Activated CD8-positive, alpha-beta memory T cell treated with anti-CD3 and anti-CD28 coated beads for 36 hours (primary cell): Measurements from ENCODE around the gene MYO5A. TPM values are rescaled to one million over a fixed set of nuclear protein-coding genes. Genes with fewer than 3 reads are reported as not detected.

Source experiments
- CTCF ChIA-PET: fragments of 350-600 bp; sonication (Branson Sonifier 250); formaldehyde crosslinking; loops from one replicate; lab custom pipeline; 2021; ENCODE audit warnings: antibody characterized with exemption; lab: Charles Lee
- POLR2A ChIA-PET: fragments of 350-600 bp; sonication (Branson Sonifier 250); formaldehyde crosslinking; loops from one replicate; lab custom pipeline; 2021; ENCODE audit warnings: antibody characterized with exemption; lab: Charles Lee
- total RNA-seq, 2 experiments: library from RNA; stranded (reverse); gene quantifications; one replicate each; pipeline ENCODE4 v1.2.3, GENCODE V29; 2021

MYO5A gene
- total RNA-seq, 2 experiments from 2014 or later, result 28.6 to 30.3 TPM

- POLR2A ChIA-PET, result no interaction called here
- CTCF ChIA-PET, result interaction anchor here (0.7 to 1.8 kb wide), 6 partner anchors 70 to 402 kb away, joined by 3 to 5 read pairs (median 3); partner anchors contain the start of genes ARPP19 and MYO5A
These were observed 197.0 kb downstream of the MYO5A start for GRCh38 chr15:52331490-52332240.

GRCh38 chr15:52329987-52330386, 198.7 kb downstream of the MYO5A start:
- POLR2A ChIA-PET, result interaction anchor here (0.7 kb wide), 1 partner anchor 70 kb away, joined by 4 read pairs; no protein-coding TSS in a partner anchor
- CTCF ChIA-PET, result no interaction called here

DNA sequence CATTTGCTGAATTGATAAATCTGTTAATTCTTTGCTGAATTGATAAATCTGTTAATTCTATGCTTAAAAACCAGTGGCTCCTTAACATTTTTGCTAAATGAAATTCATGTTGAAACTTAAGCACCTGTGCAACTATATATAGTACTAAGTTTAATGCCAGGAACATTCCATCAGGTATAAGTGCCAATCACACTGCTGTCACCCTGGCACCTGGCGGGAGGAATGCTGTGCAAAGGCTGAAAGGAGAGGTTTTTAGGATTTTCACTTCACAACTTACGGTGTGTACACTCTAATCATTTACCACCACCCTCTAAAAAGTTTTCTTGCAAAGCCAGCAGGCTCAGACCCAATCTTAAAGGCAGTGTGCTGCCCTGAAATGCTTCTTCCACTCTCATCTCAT, 199.5 kb downstream of the MYO5A start:
- ChIA-PET CTCF (interaction anchor here (0.8 kb wide), 1 partner anchor 67 kb away, joined by 3 read pairs; no protein-coding TSS in a partner anchor), POLR2A (no interaction called here)

DNA sequence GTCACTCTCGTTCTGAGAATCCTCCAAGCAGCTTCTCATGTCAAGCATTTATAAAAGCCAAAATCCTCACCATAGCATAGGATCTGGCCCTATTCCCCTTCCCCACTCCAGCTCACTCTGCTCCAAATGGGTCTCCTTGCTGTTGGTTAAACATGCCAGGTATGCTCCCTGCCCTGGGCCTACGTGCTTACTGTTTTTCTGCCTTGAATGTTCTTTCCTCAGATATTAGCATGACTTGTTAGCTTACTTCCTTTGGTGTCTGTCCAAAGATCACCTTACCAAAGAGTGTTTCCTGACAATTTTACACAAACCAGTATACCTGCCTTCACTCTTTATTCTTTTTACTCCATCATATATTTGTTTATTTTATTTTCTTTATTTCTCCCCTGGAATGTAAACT, 200.0 kb downstream of the MYO5A start:
- ChIA-PET POLR2A (no interaction called here), CTCF (interaction anchor here (0.6 to 0.8 kb wide), 2 partner anchors 67 to 135 kb away, joined by 3 read pairs; no protein-coding TSS in a partner anchor)

GRCh38 chr15:52326756-52327155, 201.9 kb downstream of the MYO5A start:
- POLR2A ChIA-PET, result no interaction called here
- CTCF ChIA-PET, result no interaction called here

DNA sequence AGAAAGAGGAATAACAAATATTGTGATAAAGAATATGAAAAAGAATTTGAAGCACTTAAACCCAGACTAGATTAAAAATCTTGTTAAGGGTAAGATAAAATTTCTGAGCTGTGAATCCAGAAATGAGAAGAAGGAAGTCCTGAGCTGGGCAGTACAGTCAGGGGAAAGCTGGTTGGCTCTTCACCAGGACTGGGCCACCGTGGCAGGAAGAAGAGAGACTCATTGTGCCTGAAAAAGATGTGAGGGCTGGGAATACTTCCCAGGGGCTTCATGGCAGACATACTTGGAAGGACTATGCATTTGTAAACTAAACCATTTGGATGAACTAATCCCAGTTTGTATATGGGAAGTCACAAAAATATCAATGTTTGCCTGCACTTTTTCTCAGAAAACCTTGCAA, 204.6 kb downstream of the MYO5A start:
- CTCF ChIA-PET, result interaction anchor here (1.0 kb wide), 1 partner anchor 67 kb away, joined by 4 read pairs; no protein-coding TSS in a partner anchor
- POLR2A ChIA-PET, result interaction anchor here (0.7 kb wide), 1 partner anchor 8 kb away, joined by 5 read pairs; no protein-coding TSS in a partner anchor

- CTCF ChIA-PET, result no interaction called here
- POLR2A ChIA-PET, result no interaction called here
These were observed 209.8 kb downstream of the MYO5A start for GRCh38 chr15:52318729-52319500.

GRCh38 chr15:52317688-52318087, 211.0 kb downstream of the MYO5A start:
- CTCF ChIA-PET, result interaction anchor here (0.7 kb wide), 1 partner anchor 67 kb away, joined by 4 read pairs; no protein-coding TSS in a partner anchor
- POLR2A ChIA-PET, result no interaction called here

- POLR2A ChIA-PET, result no interaction called here
These were observed 211.7 kb downstream of the MYO5A start for GRCh38 chr15:52317022-52317421.

GRCh38 chr15:52309154-52309548, 219.5 kb downstream of the MYO5A start:
- ChIA-PET POLR2A (no interaction called here), CTCF (no interaction called here)

More at GRCh38 chr15:52317022-52317421, 211.7 kb downstream of the MYO5A start:
- CTCF ChIA-PET, result interaction anchor here (0.6 to 0.9 kb wide), 2 partner anchors 59 to 60 kb away, joined by 3 read pairs; no protein-coding TSS in a partner anchor

DNA sequence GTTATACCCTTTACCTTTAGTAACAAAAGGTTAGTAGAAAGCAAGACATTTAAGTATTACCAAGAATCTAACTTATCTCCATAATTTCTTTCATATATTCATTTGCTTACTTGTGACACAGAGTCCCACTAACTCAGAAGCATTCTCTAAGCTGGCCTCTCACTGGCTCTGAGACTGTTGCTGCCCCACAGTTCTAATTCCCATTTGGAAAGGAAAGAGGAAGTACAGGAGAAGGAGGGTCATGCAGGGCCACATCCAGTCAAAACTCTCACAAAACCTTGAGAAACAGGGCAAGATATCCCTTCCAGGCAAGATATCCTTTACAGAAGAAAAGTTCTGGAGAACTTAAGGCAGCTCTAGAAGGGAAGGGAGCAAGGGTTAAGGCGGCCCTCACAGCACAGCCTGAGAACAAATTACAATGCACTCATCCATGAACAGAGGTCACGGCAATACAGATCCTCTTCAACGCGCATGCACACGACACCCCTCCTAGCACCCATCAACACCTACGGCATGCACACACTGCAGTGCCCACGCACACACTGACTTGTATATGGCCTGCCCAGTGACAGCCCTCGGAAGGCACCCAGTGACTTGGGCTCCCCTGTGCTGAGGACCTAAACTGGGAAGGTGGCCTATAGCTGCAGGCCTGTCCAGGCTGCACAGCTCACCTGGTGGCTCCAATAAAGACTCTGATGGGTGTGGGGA, 220.1 kb downstream of the MYO5A start:
- CTCF ChIA-PET, result no interaction called here
- POLR2A ChIA-PET, result no interaction called here

DNA sequence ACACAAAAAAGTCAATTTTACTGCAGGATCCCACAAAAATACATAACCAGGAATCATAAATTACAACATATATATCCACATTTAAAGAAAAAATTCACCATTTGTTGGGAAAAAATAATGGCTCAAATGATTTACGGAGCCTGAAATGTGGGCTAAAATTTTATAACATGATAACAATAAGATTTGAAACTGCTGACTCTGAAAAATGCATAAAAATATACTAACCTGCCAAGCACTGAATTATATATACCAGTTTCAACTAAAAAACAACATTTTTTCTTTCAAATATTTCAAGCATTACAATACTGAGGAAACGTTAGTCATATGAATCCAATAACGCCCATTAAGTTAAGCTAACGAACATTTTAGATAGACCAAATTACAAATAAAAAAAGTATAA, 220.8 kb downstream of the MYO5A start:
- ChIA-PET POLR2A (no interaction called here), CTCF (no interaction called here)

DNA sequence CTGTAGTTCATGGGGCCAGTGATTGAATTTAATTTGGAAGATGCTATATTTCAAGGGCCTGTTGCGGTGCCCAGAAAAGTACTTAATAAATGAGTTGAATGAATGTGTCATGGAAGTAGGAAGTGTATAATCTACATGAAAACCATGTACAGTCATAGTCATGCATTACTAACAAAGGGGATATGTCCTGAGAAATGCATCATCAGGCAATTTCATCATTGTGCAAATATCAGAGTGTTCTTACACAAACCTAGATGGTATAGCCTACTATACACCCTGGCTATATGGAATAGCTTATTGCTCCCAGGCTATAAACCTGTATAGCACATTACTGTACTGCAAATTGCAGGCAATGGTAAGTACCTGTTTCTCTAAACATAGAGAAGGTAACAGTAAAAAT, 222.4 kb downstream of the MYO5A start:
- POLR2A ChIA-PET, result no interaction called here

GRCh38 chr15:52303093-52303772, 225.4 kb downstream of the MYO5A start:
- ChIA-PET CTCF (interaction anchor here (0.8 to 1.0 kb wide), 2 partner anchors 46 to 58 kb away, joined by 3 to 5 read pairs; no protein-coding TSS in a partner anchor), POLR2A (no interaction called here)

More for the DNA sequence above, 222.4 kb downstream of the MYO5A start:
- CTCF ChIA-PET, result no interaction called here

DNA sequence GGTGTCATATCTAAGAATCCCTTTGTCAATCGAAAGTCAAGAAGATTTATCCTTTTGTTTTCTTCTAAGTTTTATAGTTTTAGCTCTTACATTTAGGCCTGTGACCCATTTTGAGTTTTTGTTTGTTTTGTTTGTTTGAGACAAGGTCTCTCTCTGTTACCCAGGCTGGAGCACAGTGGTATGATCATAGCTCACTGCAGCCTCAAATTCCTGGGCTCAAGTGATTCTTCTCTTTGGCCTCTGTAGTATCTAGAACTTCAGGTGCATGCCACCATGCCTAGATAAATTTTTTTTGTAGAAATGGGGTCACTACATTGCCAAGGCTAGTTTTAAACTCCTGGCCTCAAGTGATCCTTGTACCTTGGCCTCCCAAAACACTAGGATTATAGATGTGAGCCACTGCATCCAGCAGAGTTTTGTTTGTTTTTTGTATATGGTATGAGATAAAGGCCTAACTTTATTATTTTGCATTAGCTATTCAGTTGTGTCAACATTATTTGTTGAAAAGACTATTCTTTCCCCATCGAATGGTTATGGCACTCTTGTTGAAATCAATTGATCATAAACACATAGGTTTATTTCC, 227.3 kb downstream of the MYO5A start:
- ChIA-PET POLR2A (no interaction called here), CTCF (interaction anchor here (0.9 kb wide), 1 partner anchor 45 kb away, joined by 3 read pairs; no protein-coding TSS in a partner anchor)

GRCh38 chr15:52295421-52296001, 233.2 kb downstream of the MYO5A start, which contains the start of gene MYO5C:
TSS of gene MYO5C (minus strand) at chr15:52295804. CDS start at chr15:52295636, 168 bp downstream.
- CTCF ChIA-PET, result no interaction called here
- POLR2A ChIA-PET, result no interaction called here

DNA sequence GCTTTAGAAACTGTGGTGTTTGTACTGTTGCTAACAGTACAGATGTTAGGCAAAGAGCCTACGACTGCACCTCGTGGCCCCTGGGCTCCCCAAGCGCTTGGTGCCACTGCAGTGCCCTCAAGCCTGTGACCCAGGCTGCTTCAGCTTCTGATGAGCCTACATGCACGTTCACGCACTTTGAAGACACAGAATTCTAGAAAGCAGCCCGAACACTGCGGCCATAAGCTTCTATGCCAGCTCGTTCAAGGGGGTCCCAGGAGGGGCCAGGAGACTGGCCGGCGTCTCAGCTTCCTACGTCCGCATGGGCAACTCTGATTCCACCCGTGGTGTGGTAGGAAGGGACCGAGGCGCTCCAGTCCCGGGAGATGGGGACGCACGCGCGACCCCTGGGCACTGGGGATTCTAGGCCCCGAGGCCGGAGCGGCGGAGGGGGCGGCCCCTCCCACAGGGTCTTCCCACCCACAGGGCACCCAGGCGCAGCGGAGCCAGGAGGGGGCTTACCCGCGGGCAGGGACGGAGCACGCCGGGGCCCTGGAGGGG, 233.7 kb downstream of the MYO5A start:
- CTCF ChIA-PET, result no interaction called here
- POLR2A ChIA-PET, result no interaction called here
